ENCODE results near the gene KCNQ4.

The KCNQ4 gene

DNA sequence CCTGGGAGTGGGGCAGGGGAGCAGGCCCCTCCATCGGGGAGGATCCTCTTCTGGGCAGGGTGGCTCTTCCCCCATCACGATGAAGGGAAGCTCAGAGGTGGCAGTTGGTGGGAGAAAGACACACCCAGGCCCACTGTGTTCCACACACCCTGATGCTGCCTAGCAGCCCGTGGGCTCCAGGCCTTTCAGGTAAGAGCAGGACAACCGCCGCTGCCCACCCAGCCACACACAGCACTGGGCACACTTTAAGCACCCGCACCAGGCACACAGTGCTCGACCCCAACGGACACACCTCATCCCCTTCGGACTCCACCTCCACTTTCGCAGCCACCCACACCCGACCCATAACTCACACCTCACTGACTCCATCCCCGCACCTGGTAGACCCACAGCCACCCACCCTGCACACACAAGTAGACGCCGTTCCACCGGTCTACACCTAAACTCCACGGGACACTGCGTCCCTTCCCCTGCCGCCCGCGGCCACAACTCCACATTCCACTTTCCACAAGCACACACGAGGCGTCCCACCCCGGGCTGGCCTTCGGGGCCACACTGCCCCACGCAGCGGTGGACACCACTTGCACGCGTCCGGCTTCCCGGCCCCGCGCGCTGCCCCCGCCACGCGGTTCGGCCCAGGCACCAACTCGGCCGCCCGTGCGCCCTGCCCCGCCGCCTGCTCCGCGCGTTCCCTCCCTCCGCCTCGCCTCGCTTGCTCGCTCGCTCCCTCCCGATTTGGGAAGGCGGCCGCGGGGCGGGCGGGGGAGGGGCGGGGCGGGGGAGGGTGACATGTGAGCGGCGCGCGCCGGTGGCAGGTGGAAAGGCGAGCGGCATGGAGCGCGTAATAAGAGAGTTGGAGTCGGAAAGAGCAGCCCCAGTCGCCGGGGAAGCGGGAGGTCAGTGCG lies at the start of gene KCNQ4:
KCNQ4 (plus strand) TSS at position 787 of the 905 bp plus-strand sequence. CDS start 307 bp downstream, outside the sequence.
- DNase-seq (ENCODE audit: low spot score), result peak; percentile 30

DNA sequence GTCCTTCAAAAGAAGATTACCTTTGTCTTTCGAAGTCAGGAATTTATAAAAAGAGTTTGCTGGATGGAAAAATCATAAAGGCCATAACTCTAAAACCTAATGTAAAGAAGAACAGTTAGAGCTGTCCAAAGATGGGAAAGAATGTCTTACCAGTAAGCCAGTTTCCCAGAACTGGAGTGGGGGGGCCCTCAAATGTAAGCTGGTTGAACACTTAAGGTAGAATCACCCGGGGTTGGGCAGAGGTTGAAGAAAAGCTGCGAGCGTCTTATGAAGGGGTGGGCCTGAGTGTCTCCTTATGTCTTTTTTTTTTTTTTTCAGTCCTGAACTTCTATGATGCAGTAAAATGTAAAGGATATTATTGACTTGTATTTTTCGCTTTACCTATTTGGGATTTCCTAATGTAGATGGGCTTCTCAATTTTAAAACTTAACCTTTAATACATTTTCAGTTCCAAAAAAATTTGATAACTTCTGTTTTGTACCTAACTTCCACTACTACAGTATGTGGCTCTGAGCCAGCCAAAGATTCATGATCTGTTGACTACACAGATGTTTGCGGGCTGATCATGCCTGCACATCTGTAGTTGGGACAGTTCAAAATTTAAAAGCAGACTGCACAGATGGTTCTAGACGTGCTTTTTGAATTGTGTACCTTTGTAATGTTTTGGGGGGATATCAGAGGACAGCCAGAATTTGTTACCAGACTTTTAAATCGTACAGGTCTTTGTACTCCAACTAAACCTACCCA lies 48.5 kb upstream of the KCNQ4 start:
- DNase-seq (ENCODE audit: low spot score), result no peak

DNA sequence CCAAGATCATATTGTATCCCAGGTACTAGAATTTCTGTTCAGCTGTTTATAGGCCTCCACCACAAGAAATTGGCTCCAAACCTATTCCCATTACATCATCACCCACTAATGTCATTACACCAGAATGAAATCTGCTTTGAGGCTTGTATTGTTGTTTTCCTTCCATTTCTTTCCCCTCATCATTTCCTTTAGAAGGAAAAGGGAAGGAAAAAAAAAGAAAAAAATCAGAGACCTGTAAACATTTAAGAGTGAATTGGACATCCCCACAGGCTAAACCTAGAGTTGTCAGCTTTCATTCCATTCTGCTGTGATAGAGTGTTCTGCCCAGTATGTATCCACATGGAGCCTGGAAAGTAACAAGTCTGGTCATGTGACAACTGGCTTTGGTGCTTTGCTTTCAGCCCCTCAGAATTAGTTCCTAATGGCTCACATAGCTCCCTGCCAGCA lies 47.5 kb upstream of the KCNQ4 start:
- no peak for DNase-seq (ENCODE audit: low spot score)

DNA sequence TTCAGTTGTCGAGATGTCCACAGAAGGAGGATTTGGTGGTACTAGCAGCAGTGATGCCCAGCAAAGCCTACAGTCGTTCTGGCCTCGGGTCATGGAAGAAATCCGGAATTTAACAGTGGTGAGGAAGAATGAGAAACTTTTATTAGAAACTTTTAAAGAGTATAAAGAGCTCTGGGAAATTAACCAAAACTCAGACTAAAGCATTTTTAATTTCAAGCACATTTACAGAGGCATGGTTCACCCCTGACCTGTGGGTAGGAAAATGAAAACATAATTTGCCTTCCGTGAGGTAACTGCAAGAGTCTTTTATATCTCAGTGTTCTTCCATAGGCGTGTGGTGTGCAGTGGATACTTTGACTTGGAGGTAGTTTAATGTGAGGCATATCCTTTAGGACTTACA lies 44.8 kb upstream of the KCNQ4 start:
- no peak for DNase-seq (ENCODE audit: low spot score)

DNA sequence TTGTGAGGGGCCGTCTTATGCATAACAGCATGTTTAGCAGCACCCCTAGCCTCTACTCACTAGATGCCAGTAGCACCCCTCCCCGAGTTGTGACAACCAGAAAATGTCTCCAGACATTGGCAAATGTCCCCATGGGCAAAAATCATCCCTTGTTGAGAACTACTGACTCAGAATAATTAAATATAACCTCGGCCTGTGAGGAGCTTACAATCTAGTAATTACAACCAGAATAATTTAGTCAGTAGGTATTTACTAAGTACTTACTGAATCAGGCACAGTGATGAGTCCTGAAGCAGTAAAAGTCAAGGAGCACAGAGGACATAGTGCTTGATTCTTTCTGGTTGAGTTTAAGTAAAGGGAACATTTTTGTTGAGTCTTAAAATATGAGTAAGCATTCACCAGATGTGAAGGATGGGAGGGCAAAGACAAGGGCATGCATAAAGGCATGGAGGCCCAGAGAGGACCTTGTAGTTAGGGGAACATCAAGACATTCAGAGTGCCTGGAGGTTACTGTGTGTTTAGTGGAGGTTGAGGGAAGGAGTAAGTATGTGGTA lies 44.1 kb upstream of the KCNQ4 start:
- no peak for DNase-seq (ENCODE audit: low spot score)

DNA sequence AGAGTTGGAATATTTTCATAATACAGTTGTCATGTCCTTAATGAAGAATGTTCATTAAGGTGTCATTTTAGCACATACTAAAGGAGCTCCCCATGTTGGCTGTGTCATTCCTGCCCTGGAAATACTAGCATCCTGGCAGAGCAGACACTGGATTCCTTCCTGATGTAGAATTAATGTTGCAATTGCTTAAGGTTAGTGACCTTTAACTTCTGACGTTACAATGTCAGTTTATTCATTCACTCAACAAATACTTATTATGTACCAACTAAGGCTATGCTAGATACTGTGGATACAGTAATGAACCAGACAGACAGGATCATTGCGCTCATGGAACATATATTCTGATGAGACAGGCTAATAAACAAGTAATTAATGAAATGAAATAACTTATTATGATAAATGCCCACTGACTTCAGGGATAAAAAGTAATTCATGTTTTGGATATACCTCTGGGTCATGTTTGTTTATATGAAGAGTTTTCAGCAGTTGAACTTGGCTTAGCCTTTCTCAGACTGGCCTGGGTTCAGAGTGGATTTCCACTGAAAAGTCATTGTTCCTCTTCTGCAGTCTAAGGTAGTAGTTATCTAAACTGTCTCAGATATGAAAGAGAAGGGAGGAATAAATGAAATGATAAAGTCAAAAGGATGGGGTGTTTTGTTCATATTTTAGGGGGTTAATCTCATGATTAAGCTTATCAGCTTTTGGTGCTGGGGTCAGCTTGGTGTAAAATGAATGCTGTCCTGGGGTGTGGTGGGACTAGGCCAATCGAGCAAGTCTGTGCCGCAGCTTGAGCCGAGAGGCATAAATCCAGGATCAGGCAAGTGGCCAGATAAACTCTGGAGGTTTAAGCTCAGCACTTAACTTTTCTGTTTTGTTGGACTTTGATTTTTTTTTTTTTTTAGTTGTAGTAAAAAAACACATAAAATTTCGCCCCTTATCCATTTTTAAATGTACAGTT lies 43.3 kb upstream of the KCNQ4 start:
- peak; percentile 15 for DNase-seq (ENCODE audit: low spot score)

DNA sequence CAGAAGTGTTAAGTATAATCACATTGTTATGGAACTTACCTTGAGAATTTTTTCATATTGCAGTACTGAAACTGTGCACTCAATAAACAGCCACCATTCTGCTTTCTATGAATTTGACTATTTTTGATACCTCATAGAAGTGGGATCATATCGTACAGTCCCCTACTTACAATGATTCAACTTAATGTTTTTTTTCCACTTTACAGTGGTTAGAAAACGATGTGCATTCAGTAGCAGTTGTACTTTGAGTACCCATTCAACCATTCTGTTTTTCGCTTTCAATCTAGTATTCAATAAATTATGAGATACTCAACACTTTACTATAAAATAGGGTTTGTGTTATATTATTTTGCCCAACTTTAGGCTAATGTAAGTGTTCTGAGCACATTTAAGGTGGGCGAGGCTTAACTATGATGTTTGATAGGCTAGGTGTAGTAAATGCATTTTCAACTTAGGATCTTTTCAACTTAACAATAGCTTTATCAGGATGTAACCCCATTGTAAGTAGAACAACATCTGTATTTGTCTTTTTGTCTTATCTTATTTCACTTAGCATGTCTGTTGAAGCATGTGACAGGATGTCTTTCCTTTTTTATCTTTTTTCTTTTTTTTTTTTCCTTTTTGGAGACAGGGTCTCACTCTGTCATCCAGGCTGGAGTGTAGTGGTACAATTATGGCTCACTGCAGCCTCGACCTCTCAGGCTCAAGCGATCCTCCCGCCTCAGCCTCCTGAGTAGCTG lies 42.4 kb upstream of the KCNQ4 start:
- DNase-seq (ENCODE audit: low spot score), result no peak

DNA sequence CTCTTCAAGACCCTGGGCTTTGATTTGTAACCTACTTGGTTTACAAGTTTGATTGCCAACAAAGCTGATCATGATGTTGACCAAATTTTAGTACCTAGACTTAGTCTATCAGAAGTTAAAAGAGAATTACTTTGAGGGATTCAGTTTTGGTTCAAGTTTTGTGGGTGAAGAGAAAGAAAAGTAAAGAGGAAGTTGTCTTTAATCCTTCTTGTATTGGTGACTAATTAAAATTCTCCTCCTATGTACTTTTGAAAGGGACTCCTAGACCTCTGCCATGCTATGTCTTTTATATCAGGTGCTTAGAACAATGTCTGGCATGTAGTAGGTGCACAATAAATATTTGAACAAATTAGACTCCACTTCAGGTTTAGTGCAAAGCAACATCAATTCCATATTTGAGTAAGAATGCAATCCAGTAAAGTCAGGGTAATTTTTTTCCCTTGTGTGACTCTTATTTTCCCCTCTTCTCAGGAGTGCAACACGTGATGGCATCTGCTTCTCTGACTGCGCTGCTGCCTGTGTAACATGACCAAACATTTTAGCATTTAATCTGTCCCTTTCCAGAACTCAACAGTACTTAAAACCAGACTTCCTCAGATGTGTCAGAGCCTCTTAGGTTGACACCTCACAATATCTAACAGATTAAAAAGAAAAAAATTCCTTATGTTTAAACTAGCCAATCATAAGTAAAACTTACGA lies 41.1 kb upstream of the KCNQ4 start:
- DNase-seq (ENCODE audit: low spot score), result no peak

DNA sequence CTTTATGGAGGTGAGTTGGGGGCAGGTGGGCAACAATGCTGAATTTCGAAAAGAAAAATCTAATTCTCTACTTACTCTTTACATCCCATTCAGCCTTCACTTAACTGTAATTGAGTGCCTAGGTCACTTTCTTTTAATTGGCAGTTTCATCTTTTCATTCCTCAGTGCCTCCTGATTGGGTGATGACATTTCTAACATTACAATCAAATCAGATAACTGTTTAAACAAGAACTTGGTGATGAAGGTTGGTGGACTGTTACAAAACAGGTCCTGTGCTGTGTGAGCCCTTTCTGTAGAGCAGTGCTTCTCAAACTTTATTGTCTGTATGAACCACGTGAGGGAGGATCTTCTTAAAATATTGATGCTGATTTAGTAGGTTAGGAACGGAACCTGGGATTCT lies 40.1 kb upstream of the KCNQ4 start:
- no peak for DNase-seq (ENCODE audit: low spot score)

DNA sequence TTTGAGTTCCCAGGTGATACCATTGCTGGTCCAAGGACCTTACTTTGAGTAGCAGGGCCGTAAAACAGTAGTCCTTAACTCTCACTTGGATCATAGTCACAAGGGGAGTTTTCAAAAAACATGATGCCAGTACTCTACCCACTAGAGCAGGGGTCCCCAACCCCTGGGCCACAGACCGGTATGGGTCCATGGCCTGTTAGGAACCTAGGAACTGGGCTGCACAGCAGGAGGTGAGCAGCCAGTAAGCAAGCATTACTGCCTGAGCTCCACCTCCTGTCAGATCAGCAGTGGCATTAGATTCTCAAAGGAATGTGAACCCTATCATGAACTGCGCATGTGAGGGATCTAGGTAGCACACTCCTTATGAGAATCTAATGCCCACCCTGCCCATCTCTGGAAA lies 39.7 kb upstream of the KCNQ4 start:
- no peak for DNase-seq (ENCODE audit: low spot score)

DNA sequence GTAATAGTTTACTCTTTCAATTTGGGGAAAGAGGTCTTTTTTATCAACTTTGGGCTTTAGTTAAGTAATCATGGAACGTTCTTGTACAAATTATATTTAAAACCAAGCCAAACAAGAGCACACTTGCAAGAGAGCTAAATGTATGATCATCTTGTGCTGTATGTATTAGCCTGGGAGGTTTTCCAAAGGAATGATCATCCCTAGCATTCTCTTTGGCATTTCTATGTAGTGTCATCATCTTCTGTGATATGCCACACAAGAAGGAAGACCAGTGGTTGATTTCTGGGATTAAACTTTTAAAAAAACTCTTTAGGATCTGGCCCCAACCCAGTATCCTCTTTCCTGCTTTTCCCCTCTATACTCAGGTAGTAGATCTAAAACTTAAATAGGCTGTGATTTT lies 38.4 kb upstream of the KCNQ4 start:
- no peak for DNase-seq (ENCODE audit: low spot score)

DNA sequence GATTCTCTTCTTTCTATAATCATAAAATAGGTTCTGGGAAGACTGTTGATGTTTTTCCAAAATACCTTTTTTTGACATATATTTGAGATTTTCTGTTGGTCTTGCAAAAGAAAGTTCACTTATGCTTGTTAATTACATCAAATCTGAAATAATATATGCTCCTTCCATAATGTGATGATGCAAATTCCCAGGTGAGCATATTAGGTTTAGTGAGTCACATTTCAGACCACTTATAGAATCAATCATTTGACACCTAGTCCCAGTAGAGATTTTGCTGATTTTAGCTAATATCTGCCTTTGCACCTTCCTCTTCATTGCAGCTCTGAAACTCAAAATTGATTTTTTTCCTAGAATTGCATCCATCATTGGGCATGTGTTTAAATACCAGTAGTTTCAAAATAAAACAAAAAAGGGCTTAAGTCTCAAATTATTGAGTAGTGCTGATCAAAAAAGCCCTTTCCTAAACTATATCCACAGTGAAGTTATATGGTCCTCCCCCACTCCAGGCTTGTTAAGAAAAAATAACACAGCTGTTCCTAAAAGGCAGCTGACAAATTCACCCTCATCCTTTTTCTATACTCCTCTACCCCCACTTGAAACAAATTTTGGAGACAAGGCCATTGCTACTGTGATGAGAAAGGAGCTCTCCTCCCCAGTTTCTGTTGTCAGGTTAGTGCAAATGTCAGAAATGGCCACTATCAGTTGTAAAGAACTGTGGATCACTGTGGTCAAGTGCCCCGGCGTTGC lies 37.1 kb upstream of the KCNQ4 start:
- no peak for DNase-seq (ENCODE audit: low spot score)

DNA sequence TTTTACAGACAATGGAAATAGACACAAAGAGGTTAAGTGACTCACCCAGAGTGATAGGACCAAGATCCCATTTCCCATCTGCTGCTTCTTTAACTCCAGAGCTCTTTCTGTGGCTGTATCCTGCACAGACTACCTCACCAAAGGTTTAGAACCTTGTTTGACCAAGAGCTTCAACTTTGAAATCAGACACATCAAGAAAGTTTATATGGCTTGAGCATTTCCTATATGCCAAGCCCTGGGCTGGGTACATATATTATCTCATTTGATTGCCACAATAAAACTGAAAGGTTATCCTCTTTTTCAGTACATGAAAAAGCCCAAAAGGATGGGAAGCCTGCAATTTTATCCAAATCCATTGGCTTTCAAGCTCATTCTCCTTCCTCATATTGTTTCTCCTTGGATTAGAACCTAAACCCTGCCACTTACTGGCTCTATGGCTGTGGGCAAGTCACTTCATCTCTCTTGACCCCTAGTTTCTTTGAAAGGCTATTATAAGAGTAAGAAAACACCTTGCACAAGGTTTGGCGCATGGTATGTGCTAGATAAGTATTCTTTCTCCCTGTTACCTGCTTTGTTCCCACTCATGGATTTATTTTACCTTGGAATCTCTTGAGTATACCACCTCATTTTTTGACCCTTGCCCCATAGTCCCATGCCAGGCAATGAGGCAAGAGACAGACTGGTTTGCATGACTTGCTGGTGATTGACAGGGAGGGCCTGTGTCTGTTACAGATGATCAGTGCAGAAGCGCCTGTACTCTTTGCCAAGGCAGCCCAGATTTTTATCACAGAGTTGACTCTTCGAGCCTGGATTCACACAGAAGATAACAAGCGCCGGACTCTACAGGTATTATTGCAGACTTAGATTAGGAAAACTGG lies 34.5 kb upstream of the KCNQ4 start:
- no peak for DNase-seq (ENCODE audit: low spot score)

DNA sequence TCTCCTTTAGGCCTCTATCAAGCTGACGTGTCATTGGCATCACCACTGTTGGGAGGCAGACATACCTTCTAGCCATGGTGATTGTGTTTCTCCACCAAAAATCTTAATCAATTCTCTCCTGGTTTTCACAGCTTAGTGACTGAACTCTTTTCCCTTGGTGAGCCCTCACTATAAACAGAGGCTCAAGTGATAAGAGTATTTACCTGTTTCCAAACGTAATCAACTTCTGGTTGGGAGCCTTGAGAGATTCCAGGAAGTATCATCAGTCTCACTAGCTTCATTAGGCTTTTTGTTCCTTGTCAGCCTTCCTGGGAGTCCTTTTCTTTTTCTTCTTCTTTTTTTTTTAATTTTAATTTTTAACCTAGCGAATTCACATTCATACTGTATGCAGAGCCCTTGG lies 33.8 kb upstream of the KCNQ4 start:
- DNase-seq (ENCODE audit: low spot score), result no peak

DNA sequence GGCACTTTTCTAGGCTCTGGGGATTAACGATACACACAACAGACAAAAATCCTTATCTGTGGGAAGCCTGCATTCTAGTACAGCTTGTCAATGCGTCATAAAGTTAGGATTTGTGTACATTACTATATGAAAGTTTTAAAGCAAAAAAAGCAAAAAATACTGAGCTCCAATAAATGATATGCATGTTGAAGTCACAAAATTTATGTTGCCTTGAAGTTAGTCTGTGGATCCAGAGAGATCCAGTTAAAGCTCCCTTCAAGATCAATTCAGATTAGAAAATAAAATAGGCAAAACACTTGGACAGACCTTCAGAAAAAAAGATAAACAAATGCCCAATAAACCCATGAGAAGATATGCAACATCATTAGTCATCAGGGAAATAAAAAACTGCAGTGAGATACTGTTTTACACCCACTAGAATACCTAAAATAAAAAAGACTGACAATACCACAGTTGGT lies 33.1 kb upstream of the KCNQ4 start:
- DNase-seq (ENCODE audit: low spot score), result no peak

DNA sequence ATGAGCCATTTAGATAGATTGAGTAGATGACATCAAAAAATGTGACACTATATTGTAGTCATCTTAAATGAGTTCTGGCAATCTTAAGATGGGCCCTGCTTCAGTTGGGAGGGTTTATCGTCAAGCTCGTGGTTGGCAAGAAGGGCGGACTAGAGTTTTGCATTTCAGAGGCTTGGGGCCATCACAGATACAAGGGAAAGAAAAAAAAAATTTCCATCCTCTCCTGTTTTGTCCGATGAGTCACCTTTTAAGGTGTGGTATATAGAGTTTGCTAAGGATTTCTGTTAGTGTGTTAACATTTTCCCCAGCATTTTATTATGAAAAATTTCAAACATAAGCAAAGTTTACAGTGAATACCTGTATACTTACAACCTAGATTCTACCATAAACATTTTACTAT lies 31.8 kb upstream of the KCNQ4 start:
- no peak for DNase-seq (ENCODE audit: low spot score)

DNA sequence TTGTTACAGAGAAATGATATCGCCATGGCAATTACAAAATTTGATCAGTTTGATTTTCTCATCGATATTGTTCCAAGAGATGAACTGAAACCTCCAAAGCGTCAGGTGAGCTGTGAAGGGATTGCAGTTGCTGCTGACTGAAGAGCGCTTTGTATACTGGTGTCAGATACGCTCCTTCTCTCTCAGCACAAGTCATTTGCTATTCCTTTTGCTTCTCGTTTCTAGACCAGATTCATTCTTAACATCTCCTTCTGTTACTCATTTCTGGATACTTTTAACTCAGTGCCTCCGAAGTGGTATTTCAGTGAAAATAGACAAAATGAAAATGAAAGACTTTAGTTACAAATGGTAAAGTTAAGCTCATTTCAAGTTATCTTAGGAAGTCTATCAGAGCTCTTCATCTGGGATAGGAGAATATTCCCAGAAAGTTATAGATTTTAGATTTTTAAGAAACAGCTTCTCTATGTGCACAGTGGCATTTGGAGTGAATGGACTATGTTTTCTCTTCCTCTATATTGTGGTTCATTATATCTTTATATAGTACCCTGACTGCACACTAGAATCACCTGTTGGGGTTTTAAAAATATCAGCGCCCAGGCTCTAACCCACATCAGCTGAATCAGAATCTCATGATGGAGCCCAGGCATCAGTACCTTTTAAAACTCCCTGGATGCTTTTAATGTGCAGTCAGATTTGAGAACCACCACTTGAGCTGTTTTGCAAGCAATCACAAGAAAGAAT lies 30.3 kb upstream of the KCNQ4 start:
- no peak for DNase-seq (ENCODE audit: low spot score)

DNA sequence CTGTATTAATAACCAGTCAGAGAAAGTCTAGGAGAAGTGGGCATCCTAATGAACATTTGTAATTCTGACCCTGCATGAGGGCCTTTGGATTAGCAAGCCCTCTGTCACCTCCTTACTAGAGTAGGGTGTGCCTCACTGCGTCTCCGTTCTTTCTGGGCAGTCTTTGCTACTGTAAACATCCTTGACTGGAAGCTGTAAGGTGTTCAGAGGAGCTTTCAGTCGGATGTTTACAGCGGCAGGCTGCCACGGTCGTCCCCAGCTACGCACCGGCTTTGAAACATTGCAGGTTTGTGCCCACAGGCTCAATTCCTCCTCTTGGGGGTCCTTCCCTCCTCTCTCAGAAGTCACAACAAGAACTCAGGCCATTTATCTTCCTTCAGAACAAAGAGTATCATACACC lies 29.4 kb upstream of the KCNQ4 start:
- no peak for DNase-seq (ENCODE audit: low spot score)
